Amniotic epithelial cell (primary cell): ENCODE results near the gene EHD4.

Experiments
- DNase-seq: peaks from one replicate; pipeline ENCODE4 v3.0.0-alpha.2; 2010; ENCODE audit warnings: low read depth

The EHD4 gene

DNA sequence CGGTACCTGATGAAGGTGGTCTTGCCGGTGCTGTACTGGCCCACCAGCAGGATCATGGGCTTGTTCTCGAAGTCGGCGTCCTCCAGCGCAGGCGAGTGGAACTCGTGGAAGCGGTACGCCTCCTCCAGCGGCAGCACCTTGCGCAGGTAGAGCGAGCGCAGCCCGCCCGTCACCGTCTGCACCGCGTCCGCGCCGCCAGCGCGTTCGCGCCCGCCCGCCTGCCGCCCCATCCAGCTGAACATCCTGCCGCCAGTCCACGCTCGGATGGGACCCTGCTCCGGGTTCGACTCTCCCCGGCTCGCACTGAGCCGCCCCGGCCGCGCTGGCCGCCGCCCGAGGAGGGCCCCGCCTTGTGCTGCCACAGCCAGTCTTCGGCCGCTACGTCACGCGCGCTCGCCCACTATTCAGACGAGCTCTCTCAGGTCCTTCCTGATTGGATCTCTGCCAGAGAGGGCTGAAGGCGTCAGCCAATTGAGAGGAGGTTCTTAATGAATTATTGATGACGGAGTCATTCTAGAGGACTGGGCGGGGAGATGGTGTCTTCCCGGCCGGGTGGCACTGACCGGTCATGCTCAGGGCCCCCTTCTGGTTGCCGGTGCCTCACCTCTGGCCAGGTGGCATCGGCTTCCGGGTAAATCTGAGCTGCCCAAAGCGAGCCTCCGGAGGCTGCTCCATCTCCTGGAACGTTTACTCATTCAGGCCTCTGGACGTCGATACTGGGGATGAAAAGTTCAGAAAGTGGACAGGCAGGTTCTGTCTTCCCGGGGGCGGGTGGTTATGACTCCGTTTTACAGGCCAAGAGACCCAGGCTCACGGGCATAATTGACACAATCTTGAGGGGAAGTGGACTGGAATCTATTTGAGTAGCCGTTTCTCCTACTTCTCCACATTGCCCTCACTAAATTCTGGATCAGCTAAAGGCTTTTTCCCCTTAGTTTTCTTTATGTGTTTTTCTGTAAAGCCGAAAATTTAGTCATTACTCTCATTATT lies at the start of gene EHD4:
Gene EHD4, minus strand, starts transcription at position 305 of the 990 bp plus-strand sequence. Its CDS starts 63 bp downstream, at position 242.
- DNase-seq: peak; percentile 97

DNA sequence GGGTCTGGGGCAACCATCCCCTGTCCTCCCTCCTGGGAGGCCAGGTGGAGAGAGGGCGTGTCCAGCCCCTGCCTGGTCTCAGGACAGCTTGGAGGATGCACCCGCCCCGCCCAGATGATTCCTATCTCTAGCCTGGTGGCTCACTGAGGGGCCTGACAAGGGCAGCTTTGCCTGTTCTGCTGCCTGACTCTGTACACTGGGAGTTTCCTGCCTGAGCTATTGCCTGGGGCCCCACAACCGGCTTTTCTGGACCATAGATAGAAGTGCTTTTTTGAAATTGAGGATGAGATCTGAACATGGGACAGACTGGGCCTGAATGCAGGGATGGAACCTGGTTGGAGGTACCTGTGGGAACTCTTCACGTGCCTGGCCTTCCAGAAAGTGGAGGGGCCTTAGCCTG lies 49.2 kb upstream of the EHD4 start:
- DNase-seq: no peak

DNA sequence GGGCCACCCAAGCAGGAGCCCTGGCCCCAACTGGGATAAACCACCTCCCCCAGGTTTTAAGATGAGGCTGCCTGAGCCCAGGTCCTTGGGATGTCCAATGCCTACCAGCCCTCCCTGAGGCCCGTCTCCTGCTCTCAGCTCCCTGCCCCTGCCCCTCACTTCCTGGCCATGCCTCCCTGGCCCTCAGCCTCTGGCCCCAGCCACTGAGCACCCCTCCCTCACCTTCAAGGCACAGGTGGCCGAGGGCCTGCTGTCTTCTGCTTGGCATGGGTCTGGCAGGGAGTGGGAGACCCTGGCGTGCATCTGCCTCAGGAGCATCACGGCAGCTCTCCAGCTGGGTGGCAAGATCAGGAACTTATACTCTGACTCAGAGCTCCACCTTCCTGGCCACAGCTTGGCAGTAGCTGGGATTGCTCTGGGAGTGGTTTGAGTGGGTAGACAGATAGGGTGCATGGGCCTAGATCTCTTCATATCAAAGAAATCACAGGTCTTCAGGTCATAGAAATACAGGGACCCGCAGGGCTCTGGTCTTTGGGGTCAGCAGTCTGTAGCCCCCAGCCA lies 48.4 kb upstream of the EHD4 start, which contains the start of gene PLA2G4E:
Gene PLA2G4E, minus strand, starts transcription at position 330 of the 561 bp plus-strand sequence. Its CDS starts 12 bp downstream, at position 318.
- no peak for DNase-seq

GRCh38 chr15:42018306-42019224 lies 46.2 kb upstream of the EHD4 start:
- DNase-seq: no peak

DNA sequence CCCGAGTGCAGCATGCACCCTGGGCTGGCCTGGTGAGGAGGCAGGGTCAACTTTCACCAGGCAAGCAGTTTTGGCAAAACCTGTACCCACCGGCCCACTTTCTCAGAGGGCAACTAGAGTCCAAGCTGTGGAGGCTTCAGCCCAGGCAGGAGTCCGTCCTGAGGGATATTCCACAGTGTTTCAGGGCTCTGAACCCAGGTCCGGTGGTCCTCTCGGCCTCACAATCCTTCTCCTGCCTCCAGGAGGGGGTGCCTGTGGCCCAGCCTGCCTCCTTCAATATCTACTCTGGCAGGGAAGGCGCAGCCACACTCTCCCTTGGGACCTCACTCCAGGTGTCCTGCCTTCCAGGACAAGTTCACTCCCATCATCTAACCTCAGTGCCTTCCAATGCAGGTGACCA lies 44.6 kb upstream of the EHD4 start:
- DNase-seq: no peak

DNA sequence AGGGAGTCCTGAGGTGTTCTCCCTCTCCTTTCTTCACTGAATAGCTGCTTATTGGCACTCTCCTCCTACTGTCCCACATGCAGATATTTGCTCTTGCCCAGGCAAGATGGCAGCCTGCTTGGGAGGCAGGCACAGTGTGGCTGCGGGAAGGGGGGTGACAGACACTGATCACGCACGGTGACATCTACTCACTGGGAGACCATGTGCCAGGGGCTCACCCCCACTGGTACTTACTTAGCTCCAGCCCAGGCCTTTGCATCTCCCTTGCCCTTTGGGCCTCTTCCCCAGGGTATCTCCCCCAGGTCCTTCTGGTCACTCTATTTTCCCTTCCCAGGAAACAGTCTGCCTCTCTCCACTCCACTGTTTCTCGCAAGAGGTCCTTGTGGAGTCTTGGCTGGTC lies 42.0 kb upstream of the EHD4 start:
- DNase-seq: no peak

DNA sequence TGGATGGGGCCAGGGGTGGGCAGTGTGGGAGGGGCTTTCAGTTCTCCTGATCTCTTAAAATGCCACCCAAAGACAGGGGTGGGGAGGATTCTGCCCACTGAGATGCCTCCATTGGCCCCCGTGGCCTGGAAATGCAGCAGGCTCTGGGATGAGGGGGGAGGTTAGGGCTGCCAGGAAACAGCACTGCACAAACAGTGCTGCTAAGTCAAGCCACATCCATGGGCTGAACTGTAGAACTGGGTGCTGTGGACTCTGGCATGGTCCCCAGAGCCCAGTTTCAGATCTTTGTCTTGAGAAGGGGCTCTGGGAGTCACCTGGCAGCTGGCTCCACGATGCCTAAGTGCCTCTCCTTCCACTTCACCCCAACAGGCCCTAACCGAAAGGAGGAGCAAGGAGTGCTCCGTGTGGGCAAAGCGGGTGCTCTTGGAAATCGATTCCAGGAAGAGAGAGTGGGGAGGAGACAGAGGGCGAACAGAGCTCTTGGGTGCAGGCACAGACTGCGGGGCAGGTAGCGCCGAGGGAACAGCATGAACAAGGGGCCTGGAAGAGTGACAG lies 40.6 kb upstream of the EHD4 start:
- DNase-seq: no peak

DNA sequence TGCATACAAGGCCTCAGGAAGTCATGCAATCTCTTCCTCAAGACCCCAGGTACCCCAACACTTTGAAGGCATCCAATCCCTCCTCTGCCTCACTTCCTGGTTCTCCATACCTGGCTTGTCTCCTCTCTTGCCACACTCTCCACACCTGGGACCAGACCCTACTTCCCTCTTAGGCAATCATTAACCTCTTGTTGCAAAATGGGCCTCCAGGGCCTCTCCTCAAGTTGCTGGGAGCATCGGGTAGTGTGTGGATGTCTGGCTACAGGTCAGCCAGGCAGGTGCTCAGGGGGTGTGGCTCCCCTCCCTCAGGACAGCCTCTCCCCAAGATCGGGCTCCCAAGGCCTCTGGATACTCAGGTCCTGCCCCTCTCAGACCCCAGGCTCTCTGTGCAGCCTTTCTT lies 39.9 kb upstream of the EHD4 start:
- DNase-seq: no peak

GRCh38 chr15:42011074-42011473 lies 38.7 kb upstream of the EHD4 start:
- no peak for DNase-seq

DNA sequence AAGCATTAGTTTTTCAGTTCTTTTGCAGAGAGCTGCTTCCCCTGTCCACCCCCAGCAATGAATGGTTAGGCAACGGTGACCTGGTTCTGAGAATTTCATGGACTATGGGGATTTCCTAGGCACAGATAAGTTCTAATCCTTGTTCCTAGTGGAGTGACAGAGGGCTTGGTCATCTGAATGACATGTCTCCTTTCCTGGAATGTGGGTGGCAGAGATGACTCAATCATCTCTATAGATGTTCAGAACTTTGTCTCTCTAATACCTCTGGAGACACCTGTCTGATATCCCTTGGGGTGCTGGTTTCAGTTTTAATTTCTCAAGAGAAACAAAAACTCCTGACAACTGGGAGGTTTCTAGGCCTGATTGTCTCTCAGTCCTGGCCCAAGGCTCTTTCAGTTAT lies 38.1 kb upstream of the EHD4 start:
- DNase-seq: peak; percentile 13

DNA sequence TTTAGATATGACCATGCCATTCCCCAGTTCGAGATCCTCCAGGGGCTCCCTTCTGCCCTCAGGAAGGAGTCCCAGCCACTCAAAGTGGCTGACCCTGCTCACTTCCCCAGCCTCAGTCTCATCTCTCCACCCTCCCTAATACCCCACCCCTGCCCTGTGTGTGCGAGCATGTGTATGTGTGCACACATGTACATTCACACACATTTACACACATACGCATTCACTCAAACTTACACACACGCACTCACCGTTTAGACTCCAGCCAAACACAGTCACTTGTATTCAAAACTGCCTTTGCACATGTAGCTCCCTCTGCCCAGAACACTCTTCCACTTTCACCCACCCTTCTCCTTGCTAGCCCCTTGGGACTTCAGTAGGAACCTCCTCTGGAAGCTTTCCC lies 37.1 kb upstream of the EHD4 start:
- no peak for DNase-seq

DNA sequence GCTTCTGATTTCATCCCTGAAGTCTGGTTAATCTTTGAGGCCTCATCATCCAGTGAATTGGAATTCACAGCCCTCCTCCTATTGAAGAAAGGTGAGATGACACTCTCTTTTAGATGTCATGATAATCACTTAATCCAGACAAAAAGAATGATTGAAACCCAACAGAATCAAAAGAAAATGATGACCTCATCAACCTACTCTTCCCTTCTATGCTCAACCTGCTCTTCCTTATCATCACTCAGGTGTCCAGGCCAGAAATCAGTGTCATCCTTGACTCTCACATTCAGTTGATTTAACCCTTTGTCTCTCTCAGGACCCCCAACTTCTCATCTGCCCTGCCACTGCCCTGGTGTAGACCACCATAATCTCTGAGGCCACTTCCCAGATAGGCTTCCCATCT lies 36.7 kb upstream of the EHD4 start:
- no peak for DNase-seq

DNA sequence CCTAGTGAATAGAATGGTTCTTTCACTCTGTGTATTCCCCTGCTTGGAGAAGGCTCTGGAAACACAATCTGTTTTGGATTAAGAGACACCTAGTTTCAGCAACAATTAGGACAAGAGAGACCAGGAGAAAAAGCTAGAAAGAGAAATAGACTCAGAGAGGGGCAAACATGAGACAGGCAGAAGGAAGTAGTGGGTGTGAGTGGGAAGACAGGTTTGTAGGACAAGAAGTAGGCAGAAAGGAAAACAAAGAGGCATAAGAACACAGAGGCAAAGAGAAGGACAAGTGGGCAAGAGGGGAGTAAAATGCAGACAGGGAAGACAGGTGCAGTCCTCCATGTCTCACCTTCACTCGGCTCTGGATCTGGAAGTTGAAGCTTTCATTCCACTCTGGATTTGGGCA lies 35.0 kb upstream of the EHD4 start:
- DNase-seq: no peak

DNA sequence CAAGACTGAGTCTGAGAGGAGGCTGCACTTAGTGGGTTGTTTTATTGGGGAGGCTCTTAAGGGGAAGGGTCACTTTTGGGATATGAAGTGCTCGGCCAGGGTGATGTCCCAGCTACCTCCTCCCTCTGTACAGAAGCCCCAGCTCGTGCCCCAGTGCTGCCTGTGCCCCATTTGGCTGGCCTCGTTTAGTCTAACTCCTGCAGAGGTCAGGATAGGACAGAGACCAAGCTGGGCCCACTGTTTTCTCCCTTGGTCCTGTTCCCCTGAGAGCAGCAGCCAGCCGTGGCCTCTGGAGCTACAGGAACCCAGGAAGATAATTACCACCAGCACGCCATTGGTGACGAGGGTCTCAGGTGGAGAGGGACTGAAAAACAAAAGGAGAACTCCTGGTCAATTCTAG lies 30.0 kb upstream of the EHD4 start:
- DNase-seq: no peak

- DNase-seq: no peak
Observed at GRCh38 chr15:42001236-42001635, 28.9 kb upstream of the EHD4 start.

DNA sequence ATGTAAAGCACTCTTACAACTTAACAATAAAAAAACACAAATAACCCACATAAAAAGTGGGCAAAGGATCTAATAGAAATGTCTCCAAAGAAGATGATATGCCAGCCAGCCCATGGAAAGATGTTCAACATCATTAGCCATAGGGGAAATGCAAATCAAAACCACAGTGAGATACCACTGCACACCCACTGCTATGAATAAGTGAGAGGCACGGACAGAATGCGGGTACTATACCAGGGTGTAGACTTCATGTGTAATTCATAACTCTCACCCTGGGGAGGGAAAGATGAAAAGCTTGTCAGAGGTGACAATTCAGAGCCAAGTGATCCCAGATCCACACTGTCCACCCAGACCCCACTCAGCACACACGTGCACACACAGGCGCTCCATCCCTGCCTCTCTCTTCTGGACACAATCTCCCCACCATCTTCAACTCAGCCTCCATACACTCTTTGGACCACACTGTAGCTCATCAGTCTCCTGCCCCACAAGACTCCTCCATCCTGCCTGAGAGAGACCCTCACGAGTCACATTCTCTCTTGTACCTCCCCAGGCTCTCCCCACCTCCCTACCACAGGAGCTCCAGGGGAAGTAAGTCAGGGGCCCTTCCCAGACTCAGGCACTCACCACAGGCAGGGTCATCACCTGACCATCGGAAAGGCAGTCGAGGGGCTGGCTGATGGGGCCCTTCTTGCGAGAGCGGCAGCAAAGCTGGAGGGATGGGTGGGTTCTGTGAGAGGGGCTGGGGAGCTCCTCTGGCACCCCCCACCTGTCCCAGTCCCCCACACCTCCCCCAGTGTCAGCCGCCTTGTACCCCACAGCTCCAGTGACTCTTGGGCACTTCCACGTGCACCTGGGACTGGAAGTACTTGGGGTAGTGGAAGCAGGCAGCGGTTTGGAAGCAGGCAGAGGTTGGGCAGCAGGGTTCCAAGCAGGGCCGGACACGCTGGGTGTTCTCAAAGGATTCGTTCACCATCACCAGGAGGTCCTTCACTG lies 27.2 kb upstream of the EHD4 start:
- DNase-seq: no peak

GRCh38 chr15:41997845-41998244 lies 25.5 kb upstream of the EHD4 start:
- DNase-seq: no peak

- no peak for DNase-seq
Observed at GRCh38 chr15:41996921-41997592, 24.7 kb upstream of the EHD4 start.

- DNase-seq: no peak
Observed at GRCh38 chr15:41996376-41996775, 24.0 kb upstream of the EHD4 start.

DNA sequence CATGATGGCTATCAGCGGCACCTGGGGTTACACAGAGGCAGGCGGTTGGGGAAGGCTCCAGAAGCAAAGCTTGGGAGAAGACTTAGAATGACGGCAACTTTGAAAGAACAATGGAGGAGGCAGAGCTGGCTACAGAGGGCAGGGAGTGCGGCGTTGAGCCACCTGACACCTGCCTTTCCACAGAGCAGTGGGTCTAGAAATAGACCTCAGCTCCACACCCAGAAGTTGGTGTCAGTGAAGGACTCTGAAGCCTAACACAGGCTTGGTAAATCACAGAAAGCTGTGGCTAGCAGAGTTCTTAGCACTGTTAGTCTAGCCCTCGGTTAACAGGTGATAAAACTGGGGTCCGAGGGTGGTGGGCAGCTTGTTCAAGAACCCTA lies 23.1 kb upstream of the EHD4 start:
- no peak for DNase-seq
